SU-DHL-6 (cell line): ENCODE data around the gene NRG3.

Experiments used
- EZH2phosphoT487 ChIP-seq: fragments of 200-600 bp; sonication (generic), shearing (Covaris generic); conservative IDR thresholded peaks from 2 replicates; pipeline ENCODE4 v1.6.1; 2018; ENCODE audit warnings: mild to moderate bottlenecking, antibody characterized with exemption, low read length, moderate library complexity, mixed read lengths
- TF ChIP-seq, protein P1 (sequence below): fragments of 200-600 bp; sonication (generic); IDR thresholded peaks from one replicate; pipeline ENCODE4 v1.5.1; 2017; ENCODE audit warnings: antibody characterized with exemption, mild to moderate bottlenecking, low read length, moderate library complexity; ENCODE audit not compliant: insufficient read depth, poor library complexity, severe bottlenecking

DNA sequence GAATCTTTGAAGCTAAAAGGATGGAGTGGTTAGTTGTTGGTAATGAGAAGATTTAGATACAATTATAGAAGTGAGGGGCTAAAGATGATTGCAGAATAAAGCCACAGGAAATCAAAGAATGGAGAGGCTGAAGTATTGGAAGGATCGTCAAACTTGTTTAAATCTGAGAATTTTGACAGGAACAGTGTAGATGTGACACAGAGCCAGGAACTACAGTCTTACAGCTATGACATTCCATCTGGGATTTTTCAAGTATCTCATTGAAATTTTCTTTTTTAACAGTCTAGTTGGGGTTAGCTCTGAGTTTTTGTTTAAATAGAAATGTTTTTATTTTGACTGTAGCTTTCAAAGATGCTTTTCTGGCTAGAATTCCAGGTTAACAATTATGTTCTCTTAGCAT is 181.4 kb downstream of the NRG3 start:
- TF ChIP-seq, protein P1, sequence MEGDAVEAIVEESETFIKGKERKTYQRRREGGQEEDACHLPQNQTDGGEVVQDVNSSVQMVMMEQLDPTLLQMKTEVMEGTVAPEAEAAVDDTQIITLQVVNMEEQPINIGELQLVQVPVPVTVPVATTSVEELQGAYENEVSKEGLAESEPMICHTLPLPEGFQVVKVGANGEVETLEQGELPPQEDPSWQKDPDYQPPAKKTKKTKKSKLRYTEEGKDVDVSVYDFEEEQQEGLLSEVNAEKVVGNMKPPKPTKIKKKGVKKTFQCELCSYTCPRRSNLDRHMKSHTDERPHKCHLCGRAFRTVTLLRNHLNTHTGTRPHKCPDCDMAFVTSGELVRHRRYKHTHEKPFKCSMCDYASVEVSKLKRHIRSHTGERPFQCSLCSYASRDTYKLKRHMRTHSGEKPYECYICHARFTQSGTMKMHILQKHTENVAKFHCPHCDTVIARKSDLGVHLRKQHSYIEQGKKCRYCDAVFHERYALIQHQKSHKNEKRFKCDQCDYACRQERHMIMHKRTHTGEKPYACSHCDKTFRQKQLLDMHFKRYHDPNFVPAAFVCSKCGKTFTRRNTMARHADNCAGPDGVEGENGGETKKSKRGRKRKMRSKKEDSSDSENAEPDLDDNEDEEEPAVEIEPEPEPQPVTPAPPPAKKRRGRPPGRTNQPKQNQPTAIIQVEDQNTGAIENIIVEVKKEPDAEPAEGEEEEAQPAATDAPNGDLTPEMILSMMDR: no peak
- TF ChIP-seq EZH2phosphoT487: no peak
